Parathyroid adenoma (tissue), 2 donors: ENCODE data around the gene GRM4.
A peak's percentile ranks its signal among the peaks of the same experiment; 100 is the strongest.

Experiments
- H2AFZ ChIP-seq: fragments of 300-600 bp; sonication (generic); one replicate; pipeline ENCODE4 v1.7.0; 2017; ENCODE audit warnings: antibody characterized with exemption, mild to moderate bottlenecking
- H3K27ac ChIP-seq: fragments of 300-600 bp; sonication (generic); one replicate; pipeline ENCODE4 v1.7.0; 2017
- H3K27me3 ChIP-seq: fragments of 300-600 bp; sonication (generic); one replicate; pipeline ENCODE4 v1.7.0; 2017; ENCODE audit warnings: low read length; ENCODE audit not compliant: control insufficient read depth, insufficient read depth
- H3K36me3 ChIP-seq: fragments of 300-600 bp; sonication (generic); one replicate; pipeline ENCODE4 v1.7.0; 2017; ENCODE audit warnings: low read length; ENCODE audit not compliant: control insufficient read depth, insufficient read depth
- H3K4me1 ChIP-seq: fragments of 300-600 bp; sonication (generic); one replicate; pipeline ENCODE4 v1.7.0; 2017; ENCODE audit warnings: control low read depth
- H3K4me2 ChIP-seq: fragments of 300-600 bp; sonication (generic); one replicate; pipeline ENCODE4 v1.7.0; 2017; ENCODE audit warnings: low read length
- H3K4me3 ChIP-seq: fragments of 300-600 bp; sonication (generic); one replicate; pipeline ENCODE4 v1.7.0; 2017; ENCODE audit warnings: low read depth, low read length
- H3K79me2 ChIP-seq: fragments of 300-600 bp; sonication (generic); one replicate; pipeline ENCODE4 v1.7.0; 2017; ENCODE audit warnings: control low read depth
- H3K9ac ChIP-seq: fragments of 300-600 bp; sonication (generic); one replicate; pipeline ENCODE4 v1.7.0; 2017; ENCODE audit warnings: mild to moderate bottlenecking
- H3K9me3 ChIP-seq: fragments of 300-600 bp; sonication (generic); one replicate; pipeline ENCODE4 v1.7.0; 2017; ENCODE audit warnings: low read length; ENCODE audit not compliant: control insufficient read depth
- TF ChIP-seq, protein P1 (sequence below): fragments of 300-600 bp; sonication (generic); IDR thresholded peaks from one replicate; pipeline ENCODE4 v1.7.0; 2017; ENCODE audit warnings: antibody characterized with exemption, mild to moderate bottlenecking
- donor health status: primary hyperparathyroidism.

Gene GRM4

DNA sequence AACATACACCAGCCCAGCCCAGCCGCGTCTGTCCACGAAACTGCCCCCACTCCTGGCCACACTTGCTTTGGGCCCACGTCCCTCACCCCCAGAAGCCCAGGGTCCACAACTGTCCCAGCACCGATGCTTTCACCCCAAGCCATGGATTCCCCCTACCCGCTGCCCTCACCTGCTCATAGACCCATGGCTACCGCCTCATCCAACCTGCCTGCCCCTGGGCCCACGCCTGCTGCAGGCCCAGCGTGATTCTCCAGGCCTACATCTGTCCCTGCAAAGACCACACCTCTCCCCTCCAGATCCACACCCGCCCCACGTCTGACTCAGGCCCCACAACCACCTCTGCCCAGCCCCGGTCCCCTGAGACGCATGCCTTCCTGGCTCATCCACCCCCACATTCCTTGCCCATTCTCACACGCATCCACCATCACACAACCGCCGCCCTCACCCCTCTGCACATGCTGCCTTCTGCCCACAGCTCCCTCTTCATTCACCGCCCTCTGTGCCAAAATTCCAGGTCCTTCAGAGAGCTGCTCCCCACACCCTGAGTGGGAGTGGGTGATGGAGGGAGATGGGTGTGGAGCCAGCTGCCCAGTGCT is 86.7 kb downstream of the GRM4 start:
- no peak overlapping the region for H3K27ac ChIP-seq
- TF ChIP-seq, protein P1, sequence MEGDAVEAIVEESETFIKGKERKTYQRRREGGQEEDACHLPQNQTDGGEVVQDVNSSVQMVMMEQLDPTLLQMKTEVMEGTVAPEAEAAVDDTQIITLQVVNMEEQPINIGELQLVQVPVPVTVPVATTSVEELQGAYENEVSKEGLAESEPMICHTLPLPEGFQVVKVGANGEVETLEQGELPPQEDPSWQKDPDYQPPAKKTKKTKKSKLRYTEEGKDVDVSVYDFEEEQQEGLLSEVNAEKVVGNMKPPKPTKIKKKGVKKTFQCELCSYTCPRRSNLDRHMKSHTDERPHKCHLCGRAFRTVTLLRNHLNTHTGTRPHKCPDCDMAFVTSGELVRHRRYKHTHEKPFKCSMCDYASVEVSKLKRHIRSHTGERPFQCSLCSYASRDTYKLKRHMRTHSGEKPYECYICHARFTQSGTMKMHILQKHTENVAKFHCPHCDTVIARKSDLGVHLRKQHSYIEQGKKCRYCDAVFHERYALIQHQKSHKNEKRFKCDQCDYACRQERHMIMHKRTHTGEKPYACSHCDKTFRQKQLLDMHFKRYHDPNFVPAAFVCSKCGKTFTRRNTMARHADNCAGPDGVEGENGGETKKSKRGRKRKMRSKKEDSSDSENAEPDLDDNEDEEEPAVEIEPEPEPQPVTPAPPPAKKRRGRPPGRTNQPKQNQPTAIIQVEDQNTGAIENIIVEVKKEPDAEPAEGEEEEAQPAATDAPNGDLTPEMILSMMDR, result no peak
- H3K9ac ChIP-seq, result no peak overlapping the region
- no peaks in the 10 kb centered on the region for H3K9me3 ChIP-seq
- no peaks in the 10 kb centered on the region for H3K4me1 ChIP-seq
- H3K27me3 ChIP-seq, result no peaks in the 10 kb centered on the region
- no peak overlapping the region for H2AFZ ChIP-seq
- H3K4me2 ChIP-seq, result no peak overlapping the region
- no peak overlapping the region for H3K4me3 ChIP-seq
- H3K79me2 ChIP-seq, result no peaks in the 10 kb centered on the region
- no peaks in the 10 kb centered on the region for H3K36me3 ChIP-seq

GRCh38 chr6:34057790-34058189 is 88.1 kb downstream of the GRM4 start:
- TF ChIP-seq, protein P1, result no peak
- Histone ChIP-seq H3K9ac (no peak overlapping the region), H3K27me3 (no peaks in the 10 kb centered on the region), H3K4me1 (no peaks in the 10 kb centered on the region), H3K4me2 (no peak overlapping the region), H3K79me2 (no peaks in the 10 kb centered on the region), H3K9me3 (no peaks in the 10 kb centered on the region), H2AFZ (no peak overlapping the region), H3K4me3 (no peak overlapping the region), H3K36me3 (no peaks in the 10 kb centered on the region), H3K27ac (no peak overlapping the region)

- no peak overlapping the region for H3K4me2 ChIP-seq
- no peaks in the 10 kb centered on the region for H3K79me2 ChIP-seq
- no peak overlapping the region for H3K27ac ChIP-seq
- H3K4me3 ChIP-seq, result no peak overlapping the region
- H3K36me3 ChIP-seq, result no peaks in the 10 kb centered on the region
- H3K4me1 ChIP-seq, result no peaks in the 10 kb centered on the region
- TF ChIP-seq, protein P1, result no peak
- no peak overlapping the region for H3K9ac ChIP-seq
- H2AFZ ChIP-seq, result no peak overlapping the region
- H3K9me3 ChIP-seq, result no peaks in the 10 kb centered on the region
- no peaks in the 10 kb centered on the region for H3K27me3 ChIP-seq
Observed at GRCh38 chr6:34057191-34057590, 88.7 kb downstream of the GRM4 start.

- Histone ChIP-seq H3K4me3 (no peak overlapping the region), H3K9me3 (no peaks in the 10 kb centered on the region), H3K27me3 (no peaks in the 10 kb centered on the region), H2AFZ (peak overlapping the region; percentile 65), H3K79me2 (no peaks in the 10 kb centered on the region), H3K4me2 (peak overlapping the region; percentile 44), H3K4me1 (no peaks in the 10 kb centered on the region), H3K27ac (no peak overlapping the region), H3K9ac (no peak overlapping the region), H3K36me3 (no peaks in the 10 kb centered on the region)
- TF ChIP-seq, protein P1, result no peak
Observed at GRCh38 chr6:34056305-34057108, 89.4 kb downstream of the GRM4 start.
